ENCODE results near the gene OPRL1. TPM values are rescaled to one million over a fixed set of nuclear protein-coding genes. Genes with fewer than 3 reads are reported as not detected.
A peak's percentile ranks its signal among the peaks of the same experiment; 100 is the strongest.
"Not testable (repeated sequence)": the region's sequence is repeated elsewhere in the genome, so short reads cannot be mapped to it uniquely, and the experiment has no call there.

OPRL1 gene
- total RNA-seq, 2 donors from 2014 or later, result 0.48 to 0.56 TPM

DNA sequence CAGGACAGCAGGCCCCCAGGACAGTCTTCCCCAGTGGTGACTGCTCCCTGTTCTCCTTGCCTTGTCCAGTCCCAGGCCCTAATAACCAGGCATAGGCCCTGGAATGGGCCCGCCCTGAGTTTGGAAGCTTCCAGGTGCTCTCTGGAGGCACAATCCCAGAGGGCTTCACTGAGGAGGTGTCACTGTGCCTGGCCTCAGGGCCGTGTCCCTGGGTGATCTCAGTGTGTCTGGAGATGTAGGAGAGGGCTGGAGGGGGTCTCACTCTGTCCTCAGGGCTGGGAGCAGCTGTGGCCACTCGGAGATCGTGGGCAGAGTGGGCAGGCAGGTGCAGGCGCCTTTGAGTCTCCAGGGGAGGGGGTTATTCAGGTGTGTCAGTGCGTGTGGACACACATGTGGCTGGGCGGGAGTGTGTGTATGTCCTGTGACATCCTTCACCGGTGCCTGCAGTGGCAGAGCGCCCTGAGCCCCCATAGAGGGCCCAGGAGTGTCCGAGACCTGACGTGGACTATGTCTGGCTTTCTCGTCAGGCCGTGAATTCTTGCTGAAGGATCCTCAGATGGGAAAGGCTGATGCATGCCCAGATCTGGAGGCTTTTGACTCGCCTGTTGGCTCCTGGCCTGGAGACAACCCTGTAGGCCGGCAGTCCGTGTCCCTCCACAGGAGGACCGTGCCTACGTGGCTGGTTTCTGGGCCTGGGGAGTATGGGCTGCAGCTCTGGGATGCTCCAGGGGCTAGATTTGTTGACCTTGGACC lies 33.0 kb downstream of the OPRL1 start:
- H3K4me3 Mint-ChIP-seq, result no peak overlapping the region
- H3K36me3 Mint-ChIP-seq (ENCODE audit: low read depth), result no peaks in the 10 kb centered on the region
- H3K27me3 Mint-ChIP-seq, result no peaks in the 10 kb centered on the region
- ATAC-seq (replicated peaks), result no peak
- no peak overlapping the region for H3K27ac Mint-ChIP-seq
- H3K4me1 Mint-ChIP-seq, result no peaks in the 10 kb centered on the region
- no peaks in the 10 kb centered on the region for H3K9me3 Mint-ChIP-seq

DNA sequence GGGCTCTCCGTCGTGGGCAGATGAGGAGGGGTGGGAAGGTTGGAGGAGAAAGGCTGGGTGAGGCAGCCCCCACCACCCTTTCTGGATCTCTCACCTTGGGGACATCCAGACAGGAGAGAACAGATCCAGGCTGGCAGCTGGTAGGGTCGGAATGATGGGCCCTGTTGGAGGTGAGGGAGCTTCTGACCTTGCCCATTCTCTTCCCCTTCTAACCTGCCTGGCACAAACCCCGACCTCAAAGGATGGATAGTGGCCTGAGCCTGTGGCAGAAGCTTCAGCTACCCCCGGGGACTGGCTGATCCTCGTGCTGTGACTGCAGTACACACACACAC lies 33.5 kb downstream of the OPRL1 start:
- no peaks in the 10 kb centered on the region for H3K9me3 Mint-ChIP-seq
- H3K27ac Mint-ChIP-seq, result no peak overlapping the region
- no peak overlapping the region for H3K4me3 Mint-ChIP-seq
- H3K36me3 Mint-ChIP-seq (ENCODE audit: low read depth), result no peaks in the 10 kb centered on the region
- no peaks in the 10 kb centered on the region for H3K4me1 Mint-ChIP-seq
- ATAC-seq (replicated peaks), result no peak
- H3K27me3 Mint-ChIP-seq, result no peaks in the 10 kb centered on the region

DNA sequence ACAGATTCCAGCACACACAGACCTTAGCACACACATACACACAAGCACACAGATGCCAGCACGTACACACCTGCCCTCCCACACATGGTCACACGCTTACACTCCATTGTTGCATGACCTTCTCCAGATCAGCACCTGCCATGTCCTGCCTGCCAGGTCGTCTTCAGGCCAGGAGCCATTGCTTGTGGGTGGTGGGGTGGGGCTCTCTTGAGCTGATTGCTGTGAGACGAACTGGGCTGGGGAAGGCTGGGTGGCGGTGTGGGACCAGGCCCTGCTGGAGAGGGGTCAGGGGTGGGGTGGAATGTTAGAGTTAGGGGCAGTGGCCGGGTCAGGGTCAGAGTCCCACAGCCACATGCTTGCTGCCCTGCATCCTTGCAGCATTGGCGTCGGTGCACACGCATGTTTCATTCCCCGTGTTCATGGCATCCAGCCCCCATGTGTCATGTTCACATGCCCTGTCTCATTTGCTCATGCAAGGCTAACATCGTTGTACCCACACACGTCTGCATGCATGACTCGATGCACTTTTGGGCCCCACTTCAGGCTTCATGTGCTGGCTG lies 34.0 kb downstream of the OPRL1 start:
- ATAC-seq (replicated peaks), result no peak
- Mint-ChIP-seq H3K4me3 (no peak overlapping the region), H3K9me3 (no peaks in the 10 kb centered on the region), H3K4me1 (no peaks in the 10 kb centered on the region), H3K27ac (no peak overlapping the region), H3K27me3 (no peaks in the 10 kb centered on the region), H3K36me3 (ENCODE audit: low read depth) (no peaks in the 10 kb centered on the region)

DNA sequence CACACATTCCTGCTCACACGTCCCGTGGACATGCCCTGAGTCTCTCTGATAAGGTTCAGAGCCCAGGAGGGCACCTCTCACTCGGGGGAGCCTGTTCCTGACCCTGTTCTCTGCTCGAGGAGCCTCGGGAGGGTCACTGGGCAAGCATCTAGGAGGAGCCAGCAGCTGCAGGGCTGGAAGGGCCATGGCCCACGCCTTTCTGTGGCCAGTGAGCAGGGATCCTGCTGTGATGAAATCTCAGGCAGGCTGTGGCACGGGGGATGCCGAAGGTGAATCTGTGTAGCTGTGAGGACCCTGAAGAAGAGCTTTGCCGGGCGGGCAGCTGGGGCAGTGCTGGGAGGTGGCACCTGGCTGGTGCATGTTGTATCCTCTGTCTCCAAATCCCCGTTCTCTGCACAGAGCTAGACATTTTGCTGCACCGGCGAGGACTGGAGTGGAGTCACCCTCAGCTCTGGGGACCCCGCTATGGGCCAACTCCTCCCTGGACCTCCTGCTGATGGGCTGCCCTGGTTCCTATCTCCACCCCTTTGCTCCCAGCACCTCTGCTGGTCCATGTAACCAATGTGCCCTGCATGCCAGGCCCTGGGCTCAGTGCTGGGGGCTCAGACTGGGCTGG lies 34.6 kb downstream of the OPRL1 start:
- H3K9me3 Mint-ChIP-seq, result no peaks in the 10 kb centered on the region
- ATAC-seq (replicated peaks), result no peak
- no peak overlapping the region for H3K27ac Mint-ChIP-seq
- no peak overlapping the region for H3K4me3 Mint-ChIP-seq
- no peaks in the 10 kb centered on the region for H3K27me3 Mint-ChIP-seq
- H3K36me3 Mint-ChIP-seq (ENCODE audit: low read depth), result no peaks in the 10 kb centered on the region
- H3K4me1 Mint-ChIP-seq, result no peaks in the 10 kb centered on the region

DNA sequence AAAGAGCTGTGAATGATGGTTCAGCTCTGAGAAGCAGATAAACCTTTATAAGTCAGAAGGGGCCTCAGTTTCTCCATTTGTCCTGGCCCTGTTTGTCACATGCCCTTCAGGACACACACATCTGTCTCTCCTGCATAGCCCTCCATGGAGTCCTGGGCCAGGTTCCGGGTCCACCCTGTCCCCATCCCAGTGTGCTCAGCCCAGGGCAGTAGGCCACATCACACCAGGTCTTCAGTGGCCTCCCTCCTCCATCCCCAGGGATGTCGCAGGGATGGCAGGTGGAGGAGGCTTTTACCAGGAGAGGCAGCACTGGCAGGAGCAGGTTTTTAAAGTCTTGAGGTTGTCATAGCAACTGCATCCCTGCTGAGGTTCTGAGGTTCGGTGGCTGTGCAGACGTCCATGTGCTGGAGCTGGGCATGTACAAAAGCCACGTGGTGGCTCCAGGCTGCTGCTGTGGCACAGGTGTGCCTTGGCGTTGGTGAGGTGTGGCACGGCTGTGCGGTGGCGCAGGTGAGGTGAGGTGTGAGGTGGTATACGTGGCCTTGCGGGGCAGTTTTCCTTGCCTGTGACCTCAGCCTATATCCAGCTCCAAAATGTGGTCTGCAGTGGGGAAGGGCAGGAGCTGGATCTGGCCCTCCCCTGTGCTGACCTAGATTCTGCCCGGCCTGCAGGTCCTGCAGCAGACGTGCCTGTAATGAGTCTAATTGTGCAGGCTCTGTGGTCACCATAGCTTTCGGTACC lies 35.5 kb downstream of the OPRL1 start:
- Mint-ChIP-seq H3K27ac (no peak overlapping the region), H3K9me3 (no peaks in the 10 kb centered on the region), H3K36me3 (ENCODE audit: low read depth) (no peaks in the 10 kb centered on the region), H3K4me1 (peaks cover 5% of the 10 kb centered on the region), H3K4me3 (no peak overlapping the region), H3K27me3 (no peaks in the 10 kb centered on the region)
- no peak for ATAC-seq (replicated peaks)

DNA sequence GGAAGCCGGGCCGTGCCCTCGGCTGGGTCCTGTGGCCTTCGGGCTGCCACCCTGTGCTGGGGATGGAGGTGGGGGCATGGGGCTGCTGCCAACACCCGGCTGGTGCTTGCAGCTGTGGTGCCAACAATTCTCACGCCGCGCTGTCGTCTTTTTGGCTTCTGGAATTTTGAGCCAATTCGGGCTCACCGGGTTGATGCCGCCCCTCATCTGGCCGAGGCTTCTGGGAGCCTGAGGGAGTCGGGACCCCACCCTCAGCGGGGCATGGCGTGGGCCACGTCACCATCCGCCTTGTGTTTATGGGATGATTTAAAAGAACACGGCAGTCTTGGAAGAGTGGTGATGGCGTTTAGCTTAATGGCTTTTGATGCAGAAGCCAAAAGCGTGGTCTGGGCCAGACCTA lies 36.1 kb downstream of the OPRL1 start:
- Mint-ChIP-seq H3K27ac (no peak overlapping the region), H3K4me3 (no peak overlapping the region), H3K36me3 (ENCODE audit: low read depth) (no peaks in the 10 kb centered on the region), H3K27me3 (no peaks in the 10 kb centered on the region), H3K9me3 (no peaks in the 10 kb centered on the region), H3K4me1 (peaks cover 5% of the 10 kb centered on the region)
- no peak for ATAC-seq (replicated peaks)

DNA sequence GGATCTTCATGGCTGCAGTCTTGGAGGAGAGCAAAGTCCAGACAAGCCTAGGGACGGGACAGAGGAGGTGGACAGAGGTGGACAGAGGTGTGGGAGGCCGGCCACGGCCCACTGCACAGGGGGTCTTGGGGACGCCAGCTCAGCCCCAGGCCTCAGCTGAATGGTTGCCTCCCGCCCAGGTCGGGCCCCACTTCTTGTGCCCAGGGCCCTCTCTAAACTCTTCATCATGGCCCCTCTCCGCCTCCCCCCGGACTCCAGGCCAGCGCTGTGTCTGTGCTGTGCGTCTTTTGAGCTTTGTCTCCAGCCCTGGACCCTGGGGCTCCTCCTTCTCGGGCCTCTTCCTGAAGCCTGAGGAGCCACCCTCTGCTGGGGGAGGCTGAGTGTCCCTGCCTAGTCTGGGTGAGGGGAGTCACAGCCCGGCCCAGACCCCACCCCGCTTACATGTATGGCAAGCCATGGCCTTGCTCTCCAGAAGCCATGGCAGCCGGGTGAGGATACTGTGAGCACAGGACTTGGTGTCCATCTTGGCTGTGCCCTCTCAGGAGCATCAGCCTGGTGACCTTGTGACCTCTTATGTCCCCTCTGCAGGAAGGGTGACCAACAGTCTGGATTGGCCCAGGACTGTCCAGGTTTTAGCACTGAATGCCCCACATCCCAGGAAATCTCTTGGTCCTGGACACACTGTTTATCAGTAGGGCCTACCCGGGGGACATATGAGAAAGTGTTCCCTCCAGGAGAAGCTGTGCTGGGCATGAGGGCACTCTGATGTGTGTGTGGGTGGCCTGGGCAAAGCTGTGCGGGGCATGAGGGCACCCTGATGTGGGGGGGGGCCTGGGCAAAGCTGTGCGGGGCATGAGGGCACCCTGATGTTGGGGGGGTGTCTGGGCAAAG lies 36.9 kb downstream of the OPRL1 start:
- H3K27me3 Mint-ChIP-seq, result peaks cover 4% of the 10 kb centered on the region
- no peak overlapping the region for H3K4me3 Mint-ChIP-seq
- H3K4me1 Mint-ChIP-seq, result peaks cover 5% of the 10 kb centered on the region
- ATAC-seq (replicated peaks), result no peak
- no peaks in the 10 kb centered on the region for H3K9me3 Mint-ChIP-seq
- H3K27ac Mint-ChIP-seq, result no peak overlapping the region
- no peaks in the 10 kb centered on the region for H3K36me3 Mint-ChIP-seq (ENCODE audit: low read depth)

DNA sequence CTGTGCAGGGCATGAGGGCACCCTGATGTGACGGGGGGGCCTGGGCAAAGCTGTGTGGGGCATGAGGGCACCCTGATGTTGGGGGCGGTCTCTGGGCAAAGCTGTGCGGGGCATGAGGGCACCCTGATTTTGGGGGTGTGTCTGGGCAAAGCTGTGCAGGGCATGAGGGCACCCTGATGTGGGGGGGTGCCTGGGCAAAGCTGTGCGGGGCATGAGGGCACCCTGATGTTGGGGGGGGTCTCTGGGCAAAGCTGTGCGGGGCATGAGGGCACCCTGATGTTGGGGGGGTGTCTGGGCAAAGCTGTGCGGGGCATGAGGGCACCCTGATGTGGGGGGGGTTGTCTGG lies 37.5 kb downstream of the OPRL1 start:
- H3K4me3 Mint-ChIP-seq; H3K27me3 Mint-ChIP-seq; H3K9me3 Mint-ChIP-seq; ATAC-seq (replicated peaks); H3K4me1 Mint-ChIP-seq; H3K27ac Mint-ChIP-seq; H3K36me3 Mint-ChIP-seq (ENCODE audit: low read depth): not testable (repeated sequence)

DNA sequence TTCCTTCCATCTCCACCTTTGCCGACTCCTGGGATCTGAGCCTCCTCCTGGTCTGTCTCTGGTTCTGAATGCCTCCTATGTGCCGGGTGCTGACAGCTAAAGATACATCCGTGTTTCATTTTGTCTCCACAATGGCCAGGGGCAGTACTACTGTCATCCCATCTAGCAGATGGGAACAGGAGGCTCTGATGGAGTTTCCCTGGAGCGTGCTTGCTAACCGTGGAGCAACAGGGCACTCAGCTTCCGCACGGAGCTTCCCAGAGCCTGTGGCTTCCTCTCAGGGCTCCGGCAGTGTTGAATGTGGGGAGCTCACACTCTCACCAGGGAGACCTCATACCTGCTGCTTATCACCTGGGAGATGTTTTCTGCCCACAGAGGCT lies 39.4 kb downstream of the OPRL1 start:
- H3K27me3 Mint-ChIP-seq, result peaks cover 4% of the 10 kb centered on the region
- no peaks in the 10 kb centered on the region for H3K9me3 Mint-ChIP-seq
- peaks cover 5% of the 10 kb centered on the region for H3K4me1 Mint-ChIP-seq
- no peak for ATAC-seq (replicated peaks)
- no peaks in the 10 kb centered on the region for H3K36me3 Mint-ChIP-seq (ENCODE audit: low read depth)
- no peak overlapping the region for H3K27ac Mint-ChIP-seq
- H3K4me3 Mint-ChIP-seq, result no peak overlapping the region

DNA sequence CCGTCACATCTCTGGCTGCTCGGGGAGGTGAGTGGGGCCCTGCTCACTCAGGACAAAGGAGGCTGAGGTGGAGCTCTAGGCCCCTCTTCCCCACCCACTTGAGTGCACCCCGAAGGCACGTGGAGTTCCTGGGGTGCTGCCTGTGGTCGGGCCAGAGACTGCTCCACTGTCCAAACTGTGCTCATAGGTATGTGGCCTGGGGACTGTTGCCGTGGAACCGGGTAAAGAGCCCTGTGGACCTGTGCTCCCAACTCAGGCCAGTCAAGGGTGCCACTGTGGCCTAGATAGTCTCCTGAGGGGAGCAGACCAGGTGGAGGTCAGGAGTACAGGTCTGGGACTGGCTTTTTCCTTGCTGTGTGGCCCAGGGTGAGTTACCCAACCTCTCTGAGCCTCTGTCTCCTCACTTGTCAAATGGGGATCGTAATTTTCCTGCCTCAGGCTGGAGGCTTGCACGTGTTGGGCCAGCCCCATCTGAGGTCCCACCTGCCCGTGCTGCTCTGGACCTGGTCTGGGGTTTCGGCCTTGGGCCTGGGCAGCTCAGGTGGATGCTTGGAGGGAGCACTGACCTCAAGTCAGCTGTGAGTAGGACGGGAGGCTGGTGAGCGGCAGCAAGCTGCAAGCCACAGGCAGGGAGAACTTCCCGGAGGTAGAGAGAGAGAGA lies 39.9 kb downstream of the OPRL1 start:
- peak; percentile 34 for ATAC-seq (replicated peaks)
- Mint-ChIP-seq H3K27me3 (peaks cover 4% of the 10 kb centered on the region), H3K36me3 (ENCODE audit: low read depth) (no peaks in the 10 kb centered on the region), H3K4me1 (peaks cover 5% of the 10 kb centered on the region), H3K4me3 (peak overlapping the region; percentile 74), H3K9me3 (no peaks in the 10 kb centered on the region), H3K27ac (peak overlapping the region; percentile 91)

DNA sequence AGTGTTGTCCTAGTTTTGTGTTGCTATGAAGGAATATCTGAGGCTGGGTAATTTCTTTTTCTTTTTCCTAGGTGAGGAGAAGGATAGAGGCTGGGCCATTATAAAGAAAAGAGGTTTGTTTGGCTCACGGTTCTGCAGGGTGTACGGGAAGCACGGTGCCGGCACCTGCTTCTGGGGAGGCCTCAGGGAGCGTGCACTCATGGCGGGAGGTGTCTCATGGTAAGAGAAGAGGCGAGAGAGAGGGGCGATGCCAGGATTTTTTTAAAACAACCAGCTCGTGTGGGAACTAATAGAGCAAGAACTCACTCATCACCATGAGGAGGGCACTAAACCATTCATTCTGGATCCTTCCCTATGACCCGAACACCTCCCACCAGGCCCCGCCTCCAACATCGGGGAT lies 41.7 kb downstream of the OPRL1 start:
- Mint-ChIP-seq H3K4me1 (peaks cover 5% of the 10 kb centered on the region), H3K4me3 (no peak overlapping the region), H3K27ac (no peak overlapping the region), H3K9me3 (no peaks in the 10 kb centered on the region), H3K27me3 (peaks cover 4% of the 10 kb centered on the region), H3K36me3 (ENCODE audit: low read depth) (no peaks in the 10 kb centered on the region)
- ATAC-seq (replicated peaks), result no peak

DNA sequence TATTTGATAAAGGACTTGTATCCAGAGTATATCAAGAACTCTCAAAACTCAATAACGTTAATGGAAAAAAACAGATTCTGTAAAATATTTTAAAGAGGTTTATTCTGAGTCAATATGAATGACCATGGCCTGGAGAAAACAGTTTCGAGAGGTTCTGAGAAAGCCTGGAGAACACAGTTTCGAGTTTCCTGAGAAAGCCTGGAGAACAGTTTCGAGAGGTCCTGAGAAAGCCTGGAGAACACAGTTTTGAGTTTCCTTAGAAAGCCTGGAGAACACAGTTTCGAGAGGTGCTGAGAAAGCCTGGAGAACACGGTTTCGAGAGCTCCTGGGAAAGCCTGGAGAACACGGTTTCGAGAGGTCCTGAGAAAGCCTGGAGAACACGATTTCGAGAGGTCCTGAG lies 43.0 kb downstream of the OPRL1 start:
- not testable (repeated sequence) for H3K27ac Mint-ChIP-seq; ATAC-seq (replicated peaks); H3K27me3 Mint-ChIP-seq; H3K9me3 Mint-ChIP-seq; H3K36me3 Mint-ChIP-seq (ENCODE audit: low read depth); H3K4me1 Mint-ChIP-seq; H3K4me3 Mint-ChIP-seq

DNA sequence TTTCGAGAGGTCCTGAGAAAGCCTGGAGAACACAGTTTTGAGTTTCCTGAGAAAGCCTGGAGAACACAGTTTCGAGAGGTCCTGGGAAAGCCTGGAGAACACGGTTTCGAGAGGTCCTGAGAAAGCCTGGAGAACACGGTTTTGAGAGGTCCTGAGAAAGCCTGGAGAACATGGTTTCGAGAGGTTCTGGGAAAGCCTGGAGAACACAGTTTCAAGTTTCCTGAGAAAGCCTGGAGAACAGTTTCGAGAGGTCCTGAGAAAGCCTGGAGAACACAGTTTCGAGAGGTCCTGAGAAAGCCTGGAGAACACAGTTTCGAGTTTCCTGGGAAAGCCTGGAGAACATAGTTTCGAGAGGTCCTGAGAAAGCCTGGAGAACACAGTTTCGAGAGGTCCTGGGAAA lies 43.6 kb downstream of the OPRL1 start:
- not testable (repeated sequence) for H3K9me3 Mint-ChIP-seq; ATAC-seq (replicated peaks); H3K27ac Mint-ChIP-seq

More for the DNA sequence above, 43.6 kb downstream of the OPRL1 start:
- H3K27me3 Mint-ChIP-seq; H3K4me1 Mint-ChIP-seq; H3K4me3 Mint-ChIP-seq; H3K36me3 Mint-ChIP-seq (ENCODE audit: low read depth): not testable (repeated sequence)
